ENCODE data around the gene IP6K3.

Gene IP6K3

DNA sequence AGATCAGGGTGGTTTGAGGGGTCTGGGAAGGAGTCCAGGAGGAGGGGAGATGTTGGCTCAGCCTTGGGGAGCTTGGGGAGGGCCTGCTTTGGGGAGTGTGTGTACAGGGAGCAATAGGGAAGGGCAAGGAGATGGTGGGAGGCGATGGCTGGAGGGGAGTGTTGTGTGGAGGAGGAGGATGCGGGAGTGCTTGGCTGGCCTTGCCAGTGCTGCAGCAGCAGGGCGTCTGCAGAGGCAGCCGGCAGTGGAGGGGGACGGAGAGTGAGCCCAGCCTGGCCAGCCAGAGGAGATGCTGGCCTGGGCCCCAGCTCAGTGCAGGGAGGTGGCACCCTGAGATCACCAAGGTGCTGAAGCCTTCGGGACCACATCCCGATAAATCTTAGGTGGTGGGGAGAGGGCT lies 3.9 kb downstream of the IP6K3 start:
- TF ChIP-seq, protein P1, sequence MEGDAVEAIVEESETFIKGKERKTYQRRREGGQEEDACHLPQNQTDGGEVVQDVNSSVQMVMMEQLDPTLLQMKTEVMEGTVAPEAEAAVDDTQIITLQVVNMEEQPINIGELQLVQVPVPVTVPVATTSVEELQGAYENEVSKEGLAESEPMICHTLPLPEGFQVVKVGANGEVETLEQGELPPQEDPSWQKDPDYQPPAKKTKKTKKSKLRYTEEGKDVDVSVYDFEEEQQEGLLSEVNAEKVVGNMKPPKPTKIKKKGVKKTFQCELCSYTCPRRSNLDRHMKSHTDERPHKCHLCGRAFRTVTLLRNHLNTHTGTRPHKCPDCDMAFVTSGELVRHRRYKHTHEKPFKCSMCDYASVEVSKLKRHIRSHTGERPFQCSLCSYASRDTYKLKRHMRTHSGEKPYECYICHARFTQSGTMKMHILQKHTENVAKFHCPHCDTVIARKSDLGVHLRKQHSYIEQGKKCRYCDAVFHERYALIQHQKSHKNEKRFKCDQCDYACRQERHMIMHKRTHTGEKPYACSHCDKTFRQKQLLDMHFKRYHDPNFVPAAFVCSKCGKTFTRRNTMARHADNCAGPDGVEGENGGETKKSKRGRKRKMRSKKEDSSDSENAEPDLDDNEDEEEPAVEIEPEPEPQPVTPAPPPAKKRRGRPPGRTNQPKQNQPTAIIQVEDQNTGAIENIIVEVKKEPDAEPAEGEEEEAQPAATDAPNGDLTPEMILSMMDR (IDR thresholded peaks at IDR 0.05; ENCODE audit: low read depth, low read length, missing control alignments): no peak
- DNase-seq (ENCODE audit: extremely low read depth, low read depth): no peak
- H3K4me3 ChIP-seq (replicated peaks; ENCODE audit: low read depth, low read length): no peak overlapping the region

- DNase-seq (ENCODE audit: extremely low read depth, low read depth): no peak
- H3K4me3 ChIP-seq (replicated peaks; ENCODE audit: low read depth, low read length): no peak overlapping the region
- TF ChIP-seq, protein P1 (IDR thresholded peaks at IDR 0.05; ENCODE audit: low read depth, low read length, missing control alignments): no peak
These were observed 4.6 kb downstream of the IP6K3 start for GRCh38 chr6:33742092-33742491.

DNA sequence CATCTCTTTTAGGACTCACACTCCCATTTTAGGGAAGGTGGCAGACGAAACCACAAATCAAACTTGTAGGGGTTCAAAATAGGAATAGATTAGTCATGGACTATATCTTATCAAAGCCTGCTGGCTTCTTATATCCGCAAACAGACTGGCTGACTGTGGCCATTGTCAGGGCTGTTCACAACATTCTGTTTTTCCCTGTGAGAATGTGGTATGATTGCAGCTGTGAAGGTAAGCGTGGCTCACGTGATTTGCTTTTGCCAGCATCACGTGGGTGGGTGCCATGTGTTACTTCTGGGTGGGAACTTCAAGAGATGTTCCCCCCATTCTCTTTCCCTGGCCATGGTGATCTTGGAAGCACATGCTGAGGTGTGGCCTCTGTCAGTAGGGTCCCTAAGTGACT lies 5.9 kb downstream of the IP6K3 start:
- DNase-seq (ENCODE audit: extremely low read depth, low read depth): no peak
- H3K4me3 ChIP-seq (replicated peaks; ENCODE audit: low read depth, low read length): no peak overlapping the region
- TF ChIP-seq, protein P1 (IDR thresholded peaks at IDR 0.05; ENCODE audit: low read depth, low read length, missing control alignments): no peak

- H3K4me3 ChIP-seq (replicated peaks; ENCODE audit: low read depth, low read length): no peak overlapping the region
- TF ChIP-seq, protein P1 (IDR thresholded peaks at IDR 0.05; ENCODE audit: low read depth, low read length, missing control alignments): no peak
- DNase-seq (ENCODE audit: extremely low read depth, low read depth): no peak
These were observed 6.5 kb downstream of the IP6K3 start for GRCh38 chr6:33740204-33740608.

- no peak for DNase-seq (ENCODE audit: extremely low read depth, low read depth)
- TF ChIP-seq, protein P1 (IDR thresholded peaks at IDR 0.05; ENCODE audit: low read depth, low read length, missing control alignments): no peak
- H3K4me3 ChIP-seq (replicated peaks; ENCODE audit: low read depth, low read length): no peak overlapping the region
These were observed 7.1 kb downstream of the IP6K3 start for GRCh38 chr6:33739571-33739970.

DNA sequence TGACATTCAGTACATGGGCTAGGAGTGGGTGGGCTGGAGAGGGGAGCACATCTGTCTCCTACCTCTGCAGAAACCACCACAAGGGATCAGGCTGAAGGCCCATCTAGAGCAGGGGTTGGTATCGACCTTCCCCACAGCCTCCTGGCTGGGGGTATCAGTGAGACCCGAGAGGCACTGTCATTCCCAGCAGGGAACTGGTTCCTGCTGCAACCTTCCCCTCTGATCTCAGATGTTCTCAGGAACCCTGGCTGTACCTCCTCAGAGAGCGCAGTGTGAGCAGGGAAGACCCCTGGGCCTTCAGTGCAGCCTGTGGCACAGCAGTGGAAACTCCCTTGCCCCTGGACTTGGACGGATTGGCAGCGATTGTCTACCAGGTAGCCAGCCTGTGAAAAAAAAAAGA lies 7.8 kb downstream of the IP6K3 start:
- TF ChIP-seq, protein P1 (IDR thresholded peaks at IDR 0.05; ENCODE audit: low read depth, low read length, missing control alignments): no peak
- no peak for DNase-seq (ENCODE audit: extremely low read depth, low read depth)
- H3K4me3 ChIP-seq (replicated peaks; ENCODE audit: low read depth, low read length): no peak overlapping the region

- H3K4me3 ChIP-seq (replicated peaks; ENCODE audit: low read depth, low read length): no peak overlapping the region
- no peak for DNase-seq (ENCODE audit: extremely low read depth, low read depth)
- TF ChIP-seq, protein P1 (IDR thresholded peaks at IDR 0.05; ENCODE audit: low read depth, low read length, missing control alignments): no peak
These were observed 8.6 kb downstream of the IP6K3 start for GRCh38 chr6:33738153-33738552.

Measured in HFF-Myc (cell line).